ENCODE data around the gene SBK2.
"Not testable (repeated sequence)": the region's sequence is repeated elsewhere in the genome, so short reads cannot be mapped to it uniquely, and the experiment has no call there.

DNA sequence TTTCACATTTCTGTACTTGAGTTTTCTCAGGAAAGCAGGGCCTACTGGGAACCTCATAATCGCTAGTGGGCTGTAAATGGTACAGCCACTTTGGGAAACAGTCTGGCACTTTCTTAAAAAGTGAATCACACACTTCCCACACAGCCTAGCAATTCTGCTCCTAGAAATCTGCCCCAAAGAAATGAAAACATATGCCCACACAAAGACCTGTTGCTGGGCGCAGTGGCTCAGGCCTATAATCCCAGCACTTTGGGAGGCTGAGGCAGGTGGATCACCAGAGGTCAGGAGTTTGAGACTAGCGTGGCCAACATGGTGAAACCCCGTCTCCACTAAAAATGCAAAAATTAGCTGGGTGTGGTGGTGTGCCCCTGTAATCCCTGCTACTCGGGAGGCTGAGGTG lies 32.5 kb upstream of the SBK2 start:
- not testable (repeated sequence) for TF ChIP-seq MXI1 (conservative IDR thresholded peaks at IDR 0.05; ENCODE audit: poor library complexity, severe bottlenecking); EZH2 (IDR thresholded peaks at IDR 0.05; ENCODE audit: borderline replicate concordance, insufficient read depth, low read length, poor library complexity, severe bottlenecking); CTCF (IDR thresholded peaks at IDR 0.05; ENCODE audit: poor library complexity, severe bottlenecking); RAD21 (conservative IDR thresholded peaks at IDR 0.05)
